Right ventricle myocardium superior (tissue), 1 donor: ENCODE data around the gene TMEM186. TPM values are rescaled to one million over a fixed set of nuclear protein-coding genes. Genes with fewer than 3 reads are reported as not detected.
"Not testable (repeated sequence)": the region's sequence is repeated elsewhere in the genome, so short reads cannot be mapped to it uniquely, and the experiment has no call there.

Source experiments
- ATAC-seq: fragments of 200-7000 bp; cut with Tn5 transposase; one replicate; pipeline ENCODE4 v1.9.1; 2020; ENCODE audit warnings: mild to moderate bottlenecking; ENCODE audit not compliant: poor library complexity
- DNase-seq: peaks from one replicate; pipeline ENCODE4 v3.0.0-alpha.2; 2020
- intact Hi-C: fragments of 100-400 bp; cut with DNase I; formaldehyde crosslinking; loops from one replicate; pipeline ENCODE4 v1.11.2; 2022
- total RNA-seq: library from RNA; stranded (reverse); fragmentation: NEBNext Ultra II Directional; extraction: Animal tissue kit (Norgen Biotek cat#: 25700); gene quantifications from one replicate; pipeline ENCODE4 v1.2.1, GENCODE V29; 2021
- donor health status: DM: no; HTN: yes; CAD: no; lungs with severe emphysema.

The TMEM186 gene
- total RNA-seq, 1 donor from 2014 or later, result 12.7 TPM

GRCh38 chr16:8751481-8752311, 45.7 kb downstream of the TMEM186 start:
- peak; percentile 66 for ATAC-seq
- intact Hi-C loops, result no loop called here
- DNase-seq, result no peak

- intact Hi-C loops, ATAC-seq: not testable (repeated sequence)
- DNase-seq, result peak; percentile 55
Measured at GRCh38 chr16:8748944-8749343, 48.5 kb downstream of the TMEM186 start.

Other genes starting within 250 kb of the TMEM186 start
- gene TMEM114, start 207.1 kb downstream of the TMEM186 start, total RNA-seq, result not detected
- gene METTL22, start 175.9 kb downstream of the TMEM186 start, total RNA-seq, result 21.0 TPM
- gene ABAT, start 123.0 kb downstream of the TMEM186 start, total RNA-seq, result 3.4 TPM
- gene PMM2, start 200 bp upstream of the TMEM186 start, total RNA-seq, result 14.9 TPM
- gene CARHSP1, start 71.4 kb upstream of the TMEM186 start, total RNA-seq, result 26.0 TPM
- gene LITAFD, start 84.7 kb upstream of the TMEM186 start, total RNA-seq, result not detected
- 62.4 TPM for gene USP7, start 166.3 kb upstream of the TMEM186 start, total RNA-seq